HepG2 (cell line): ENCODE results near the gene TCERG1L. TPM values are rescaled to one million over a fixed set of nuclear protein-coding genes. Genes with fewer than 3 reads are reported as not detected.

Source experiments
- ATAC-seq: fragments of 200-7000 bp; cut with Tn5 transposase; 3 replicates; pipeline ENCODE4 v1.9.1; 2020; ENCODE audit warnings: mild to moderate bottlenecking, moderate library complexity
- BruUV-seq: library from RNA; stranded (reverse); fragments of 400-500 nt; replicated peaks from 2 replicates; lab custom pipeline; 2021; lab: Mats Ljungman, UMichigan
- CTCF ChIA-PET: fragments of 300-600 bp; formaldehyde crosslinking; extraction: SDS; loops from one replicate; lab custom pipeline; 2021; ENCODE audit warnings: low total read pairs, inconsistent platforms, low intra/inter-chr PET ratio; lab: Yijun Ruan, JAX
- POLR2A ChIA-PET: fragments of 350-600 bp; sonication (Branson Sonifier 250); formaldehyde crosslinking; loops from one replicate; lab custom pipeline; 2020; ENCODE audit warnings: antibody characterized with exemption, inconsistent platforms; lab: Yijun Ruan, JAX
- DNase-seq: peaks from one replicate; pipeline ENCODE4 v3.0.0-alpha.2; 2015; ENCODE audit warnings: low spot score
- FAIRE-seq: peaks from 3 replicates; lab custom pipeline; 2011; peaks lifted over from hg19 to GRCh38; lab: Jason Lieb, UNC
- H2AFZ ChIP-seq: one replicate; pipeline ENCODE4 v1.6.1; 2011; ENCODE audit warnings: low read length, inconsistent platforms
- H3K27ac ChIP-seq: fragments of 300-600 bp; 3 replicates; pipeline ENCODE4 v1.8.0; 2011; ENCODE audit warnings: mixed run types, mild to moderate bottlenecking, mixed read lengths, low read length, inconsistent platforms; ENCODE audit not compliant: insufficient read depth; ENCODE audit errors: extremely low read length
- H3K27me3 ChIP-seq, 2 experiments: fragments of 200-600 bp in 1 of 2; 2 replicates in 1 of 2; 3 replicates in 1 of 2; pipeline versions ENCODE4 v1.6.0 to v1.8.0; 2011; ENCODE audit warnings: low read length in 2 of 2, mild to moderate bottlenecking in 2 of 2, moderate library complexity in 2 of 2, inconsistent platforms in 1 of 2; ENCODE audit not compliant: insufficient read depth in 2 of 2, control insufficient read depth in 1 of 2
- H3K36me3 ChIP-seq, 2 experiments: fragments of 200-600 bp in 1 of 2; replicated peaks in 1 of 2; 2 replicates in 1 of 2; 3 replicates in 1 of 2; pipeline versions ENCODE4 v1.5.1 to v1.8.0; 2011; ENCODE audit warnings: low read length in 2 of 2, inconsistent platforms in 1 of 2; ENCODE audit not compliant: insufficient read depth in 2 of 2, control insufficient read depth in 1 of 2
- H3K4me1 ChIP-seq: 2 replicates; pipeline ENCODE4 v1.5.1; 2012; ENCODE audit warnings: low read length, inconsistent platforms; ENCODE audit not compliant: insufficient read depth
- H3K4me2 ChIP-seq: 2 replicates; pipeline ENCODE4 v1.6.0; 2011; ENCODE audit warnings: low read depth, low read length, inconsistent platforms
- H3K4me3 ChIP-seq, 3 experiments: fragments of 200-600 bp in 1 of 3; sonication (generic), shearing (Covaris generic) in 1 of 3; replicated peaks in 1 of 3; 2 replicates each; pipeline ENCODE4 v1.5.1; 2011 to 2016; ENCODE audit warnings: low read length in 3 of 3, inconsistent platforms in 2 of 3, low read depth in 2 of 3, mild to moderate bottlenecking in 2 of 3, control low read depth in 1 of 3, mixed read lengths in 1 of 3; ENCODE audit not compliant: insufficient read depth in 1 of 3
- H3K79me2 ChIP-seq: one replicate; pipeline ENCODE4 v1.6.1; 2011; ENCODE audit warnings: low read length, inconsistent platforms; ENCODE audit not compliant: insufficient read depth
- H3K9ac ChIP-seq: 2 replicates; pipeline ENCODE4 v1.6.0; 2011; ENCODE audit warnings: mild to moderate bottlenecking, low read depth, low read length, inconsistent platforms; ENCODE audit not compliant: insufficient read depth
- H3K9me3 ChIP-seq: 2 replicates; pipeline ENCODE4 v1.5.1; 2012; ENCODE audit warnings: mild to moderate bottlenecking, low read length
- H4K20me1 ChIP-seq: 2 replicates; pipeline ENCODE4 v1.6.0; 2011; ENCODE audit warnings: inconsistent platforms, mild to moderate bottlenecking, low read length, moderate library complexity; ENCODE audit not compliant: insufficient read depth
- CBX5 ChIP-seq: sonication (generic); formaldehyde crosslinking; IDR thresholded peaks from 2 replicates; pipeline ENCODE4 v1.4.0; 2020; ENCODE audit warnings: missing genetic modification reagents, borderline replicate concordance
- FOXK2 ChIP-seq: fragments of 450-650 bp; IDR thresholded peaks from 2 replicates; pipeline ENCODE4 v1.6.1; 2016
- FOXP1 ChIP-seq, 2 experiments: fragments of 450-650 bp in 1 of 2; IDR thresholded peaks; 2 replicates each; pipeline ENCODE4 v1.6.1; 2017 to 2018; ENCODE audit warnings: antibody characterized with exemption in 1 of 2
- GLI4 ChIP-seq: sonication (generic); formaldehyde crosslinking; IDR thresholded peaks from 2 replicates; pipeline ENCODE4 v1.5.1; 2020; ENCODE audit warnings: missing genetic modification reagents, mild to moderate bottlenecking, moderate library complexity, borderline replicate concordance
- MAF1 ChIP-seq: sonication (generic); formaldehyde crosslinking; IDR thresholded peaks from 2 replicates; pipeline ENCODE4 v1.5.0; 2020; ENCODE audit warnings: missing genetic modification reagents, borderline replicate concordance
- RARA ChIP-seq: IDR thresholded peaks from 2 replicates; pipeline ENCODE4 v1.6.1; 2016; ENCODE audit warnings: missing genetic modification reagents, missing compliant biosample characterization
- WIZ ChIP-seq: sonication (generic); formaldehyde crosslinking; IDR thresholded peaks from 2 replicates; pipeline ENCODE4 v1.5.1; 2020; ENCODE audit warnings: mild to moderate bottlenecking, missing genetic modification reagents
- ZBTB39 ChIP-seq: sonication (generic); formaldehyde crosslinking; IDR thresholded peaks from 2 replicates; pipeline ENCODE4 v1.5.0; 2020; ENCODE audit warnings: missing genetic modification reagents
- ZC3H4 ChIP-seq: sonication (generic); formaldehyde crosslinking; IDR thresholded peaks from 2 replicates; pipeline ENCODE4 v1.4.0; 2020; ENCODE audit warnings: missing genetic modification reagents, borderline replicate concordance
- ZNF724P ChIP-seq: sonication (generic); formaldehyde crosslinking; IDR thresholded peaks from 2 replicates; pipeline ENCODE4 v1.8.0; 2022; ENCODE audit warnings: missing genetic modification reagents, borderline replicate concordance
- WGBS: methylation state at CpG from one replicate; pipeline ENCODE4 v1.1.6; 2017; ENCODE audit warnings: low lambda C conversion rate; 5-methylcytosine and 5-hydroxymethylcytosine counted together
- in situ Hi-C: cut with HindIII; loops from 2 replicates; pipeline ENCODE4 v1.10.0; 2017; ENCODE audit warnings: low pct_unique_long_range_greater_than_20kb; ENCODE audit not compliant: extremely low pct_ligation_motif_present
- intact Hi-C: fragments of 100-400 bp; cut with micrococcal nuclease; formaldehyde crosslinking; loops from one replicate; pipeline ENCODE4 v1.10.0; 2022; ENCODE audit not compliant: unreplicated experiment
- polyA plus RNA-seq, 8 experiments: library from polyadenylated mRNA; depleted of rRNA in 3 of 8; stranded (reverse) in 7 of 8; unstranded in 1 of 8; fragments of >200 nt; fragmentation: Illumina TruSeq in 4 of 8; extraction: Trizol in 4 of 8; gene quantifications; 2 replicates each; pipeline versions ENCODE4 v1.2.1 to v1.2.3, GENCODE V29; 2011 to 2016; ENCODE audit warnings: low read depth in 4 of 8, missing spikeins in 1 of 8, mixed read lengths in 1 of 8; ENCODE audit not compliant: insufficient read depth in 1 of 8
- total RNA-seq, 5 experiments: library from RNA; depleted of rRNA; stranded (reverse); fragments of >200 nt; fragmentation: Illumina TruSeq; extraction: Trizol; gene quantifications; 2 replicates each; pipeline ENCODE4 v1.2.3, GENCODE V29; 2016; ENCODE audit warnings: low read depth in 1 of 5
- TF ChIP-seq, protein P1 (sequence below): IDR thresholded peaks from 2 replicates; pipeline ENCODE4 v1.6.1; 2016; ENCODE audit warnings: missing compliant biosample characterization, missing genetic modification reagents, borderline replicate concordance
- TF ChIP-seq, protein P2 (sequence below): sonication (generic); formaldehyde crosslinking; IDR thresholded peaks from 2 replicates; pipeline ENCODE4 v1.4.0; 2020; ENCODE audit warnings: mild to moderate bottlenecking, missing genetic modification reagents
- TF ChIP-seq, protein P3 (sequence below): sonication (generic); formaldehyde crosslinking; IDR thresholded peaks from 2 replicates; pipeline ENCODE4 v1.8.0; 2022; ENCODE audit warnings: missing genetic modification reagents, mild to moderate bottlenecking, moderate library complexity, borderline replicate concordance
- TF ChIP-seq, protein P4 (sequence below): sonication (generic); formaldehyde crosslinking; IDR thresholded peaks from 2 replicates; pipeline ENCODE4 v1.4.0; 2020; ENCODE audit warnings: mild to moderate bottlenecking, missing genetic modification reagents

TCERG1L gene
- total and polyA plus RNA-seq, 2 of the 13 experiments (the other 11 are each of a cell fraction or from before 2014, with no cell fraction given) = not detected

DNA sequence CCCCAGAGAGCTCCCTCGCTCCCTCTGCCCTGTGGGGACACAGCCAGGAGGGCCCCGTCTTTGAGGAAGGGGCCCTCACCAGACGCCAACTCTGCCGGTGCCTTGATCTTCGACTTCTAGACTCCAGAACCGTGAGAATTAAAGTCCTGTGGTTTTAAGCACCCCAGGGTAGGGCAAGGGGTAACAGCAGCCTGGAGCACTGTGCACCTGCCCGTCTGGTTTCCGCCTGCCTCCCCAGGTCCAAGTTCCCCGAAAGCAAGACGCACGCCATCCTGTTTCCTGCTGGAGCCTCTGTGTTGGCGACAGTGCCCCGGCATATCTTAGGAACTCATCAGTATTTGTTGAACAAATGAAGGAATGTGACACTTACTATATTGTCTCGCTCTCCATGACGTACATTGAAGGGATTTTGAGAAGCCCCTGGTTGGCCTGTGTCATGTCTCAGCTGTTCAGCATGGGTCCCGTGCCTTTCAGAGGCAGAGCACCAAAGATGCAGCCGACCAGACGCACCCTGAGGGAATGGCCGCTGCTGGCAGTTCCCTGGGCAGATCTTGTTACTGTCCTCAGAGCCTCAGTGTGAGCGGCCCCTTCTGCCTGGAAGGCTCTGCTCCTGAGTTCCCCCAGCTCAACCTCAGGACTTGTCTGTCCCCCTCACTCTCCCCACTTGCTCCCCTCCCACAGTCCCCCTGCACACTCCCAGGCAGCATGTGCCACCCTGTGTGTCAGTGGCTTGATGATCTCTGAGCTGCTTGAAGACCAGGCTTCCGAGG lies 226.2 kb downstream of the TCERG1L start:
- Histone ChIP-seq H2AFZ (no peak overlapping the region), H3K36me3 (no peaks in the 10 kb centered on the region), H3K4me2 (0 out of 2 replicates have a peak overlapping the region, but pooled peaks have one; percentile 5), H3K9ac (no peak overlapping the region), H3K4me3 (no peak overlapping the region), H3K79me2 (no peaks in the 10 kb centered on the region), H4K20me1 (no peaks in the 10 kb centered on the region; the same call in 1 of the 2 replicates), H3K27me3 (peaks cover 2 to 40% of the 10 kb centered on the region in 2 experiments; a peak in 4 of 5 replicates), H3K9me3 (no peaks in the 10 kb centered on the region), H3K27ac (no peak overlapping the region), H3K4me1 (peaks cover 20% of the 10 kb centered on the region)
- BruUV-seq = no TSS peak
- DNase-seq = no peak
- ATAC-seq = peak; percentile 9; the same call in 2 of the 3 replicates
- POLR2A ChIA-PET = interaction anchor here (1.0 kb wide), 1 partner anchor 9 kb away, joined by 3 read pairs; no protein-coding TSS in a partner anchor
- CTCF ChIA-PET = no interaction called here
- no peak for FAIRE-seq
- intact Hi-C loops (no loop called here), in situ Hi-C loops (no loop called here)
- WGBS = 30% methylated on average over 12 of the region's 21 CpGs
- TF ChIP-seq WIZ (CRISPR knock-in tag) = no peak
- TF ChIP-seq ZNF724P = no peak
- TF ChIP-seq, protein P1, sequence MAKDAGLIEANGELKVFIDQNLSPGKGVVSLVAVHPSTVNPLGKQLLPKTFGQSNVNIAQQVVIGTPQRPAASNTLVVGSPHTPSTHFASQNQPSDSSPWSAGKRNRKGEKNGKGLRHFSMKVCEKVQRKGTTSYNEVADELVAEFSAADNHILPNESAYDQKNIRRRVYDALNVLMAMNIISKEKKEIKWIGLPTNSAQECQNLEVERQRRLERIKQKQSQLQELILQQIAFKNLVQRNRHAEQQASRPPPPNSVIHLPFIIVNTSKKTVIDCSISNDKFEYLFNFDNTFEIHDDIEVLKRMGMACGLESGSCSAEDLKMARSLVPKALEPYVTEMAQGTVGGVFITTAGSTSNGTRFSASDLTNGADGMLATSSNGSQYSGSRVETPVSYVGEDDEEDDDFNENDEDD (CRISPR knock-in tag) = no peak
- TF ChIP-seq, protein P2, sequence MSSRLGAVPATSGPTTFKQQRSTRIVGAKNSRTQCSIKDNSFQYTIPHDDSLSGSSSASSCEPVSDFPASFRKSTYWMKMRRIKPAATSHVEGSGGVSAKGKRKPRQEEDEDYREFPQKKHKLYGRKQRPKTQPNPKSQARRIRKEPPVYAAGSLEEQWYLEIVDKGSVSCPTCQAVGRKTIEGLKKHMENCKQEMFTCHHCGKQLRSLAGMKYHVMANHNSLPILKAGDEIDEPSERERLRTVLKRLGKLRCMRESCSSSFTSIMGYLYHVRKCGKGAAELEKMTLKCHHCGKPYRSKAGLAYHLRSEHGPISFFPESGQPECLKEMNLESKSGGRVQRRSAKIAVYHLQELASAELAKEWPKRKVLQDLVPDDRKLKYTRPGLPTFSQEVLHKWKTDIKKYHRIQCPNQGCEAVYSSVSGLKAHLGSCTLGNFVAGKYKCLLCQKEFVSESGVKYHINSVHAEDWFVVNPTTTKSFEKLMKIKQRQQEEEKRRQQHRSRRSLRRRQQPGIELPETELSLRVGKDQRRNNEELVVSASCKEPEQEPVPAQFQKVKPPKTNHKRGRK (CRISPR knock-in tag) = no peak
- no peak for TF ChIP-seq ZC3H4
- TF ChIP-seq CBX5 (CRISPR knock-in tag) = no peak
- TF ChIP-seq ZBTB39 (CRISPR knock-in tag) = no peak
- no peak for TF ChIP-seq MAF1 (CRISPR knock-in tag)
- TF ChIP-seq GLI4 = no peak
- TF ChIP-seq, protein P3, sequence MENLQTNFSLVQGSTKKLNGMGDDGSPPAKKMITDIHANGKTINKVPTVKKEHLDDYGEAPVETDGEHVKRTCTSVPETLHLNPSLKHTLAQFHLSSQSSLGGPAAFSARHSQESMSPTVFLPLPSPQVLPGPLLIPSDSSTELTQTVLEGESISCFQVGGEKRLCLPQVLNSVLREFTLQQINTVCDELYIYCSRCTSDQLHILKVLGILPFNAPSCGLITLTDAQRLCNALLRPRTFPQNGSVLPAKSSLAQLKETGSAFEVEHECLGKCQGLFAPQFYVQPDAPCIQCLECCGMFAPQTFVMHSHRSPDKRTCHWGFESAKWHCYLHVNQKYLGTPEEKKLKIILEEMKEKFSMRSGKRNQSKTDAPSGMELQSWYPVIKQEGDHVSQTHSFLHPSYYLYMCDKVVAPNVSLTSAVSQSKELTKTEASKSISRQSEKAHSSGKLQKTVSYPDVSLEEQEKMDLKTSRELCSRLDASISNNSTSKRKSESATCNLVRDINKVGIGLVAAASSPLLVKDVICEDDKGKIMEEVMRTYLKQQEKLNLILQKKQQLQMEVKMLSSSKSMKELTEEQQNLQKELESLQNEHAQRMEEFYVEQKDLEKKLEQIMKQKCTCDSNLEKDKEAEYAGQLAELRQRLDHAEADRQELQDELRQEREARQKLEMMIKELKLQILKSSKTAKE (CRISPR knock-in tag) = no peak
- no peak for TF ChIP-seq FOXP1 (IDR thresholded peaks at IDR 0.05)
- no peak for TF ChIP-seq FOXP1 (CRISPR knock-in tag; IDR thresholded peaks at IDR 0.05)
- TF ChIP-seq RARA (CRISPR knock-in tag) = no peak
- no peak for TF ChIP-seq FOXK2
- TF ChIP-seq, protein P4, sequence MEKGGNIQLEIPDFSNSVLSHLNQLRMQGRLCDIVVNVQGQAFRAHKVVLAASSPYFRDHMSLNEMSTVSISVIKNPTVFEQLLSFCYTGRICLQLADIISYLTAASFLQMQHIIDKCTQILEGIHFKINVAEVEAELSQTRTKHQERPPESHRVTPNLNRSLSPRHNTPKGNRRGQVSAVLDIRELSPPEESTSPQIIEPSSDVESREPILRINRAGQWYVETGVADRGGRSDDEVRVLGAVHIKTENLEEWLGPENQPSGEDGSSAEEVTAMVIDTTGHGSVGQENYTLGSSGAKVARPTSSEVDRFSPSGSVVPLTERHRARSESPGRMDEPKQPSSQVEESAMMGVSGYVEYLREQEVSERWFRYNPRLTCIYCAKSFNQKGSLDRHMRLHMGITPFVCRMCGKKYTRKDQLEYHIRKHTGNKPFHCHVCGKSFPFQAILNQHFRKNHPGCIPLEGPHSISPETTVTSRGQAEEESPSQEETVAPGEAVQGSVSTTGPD (CRISPR knock-in tag) = no peak
